ENCODE results near the gene SDC4.

The SDC4 gene

GRCh38 chr20:45350217-45350616 lies 2.0 kb upstream of the SDC4 start:
- DNase-seq (ENCODE audit: low read depth), result no peak
- H3K4me3 ChIP-seq (ENCODE audit: low read depth, low read length), result no peak overlapping the region
- TF ChIP-seq, protein P1, sequence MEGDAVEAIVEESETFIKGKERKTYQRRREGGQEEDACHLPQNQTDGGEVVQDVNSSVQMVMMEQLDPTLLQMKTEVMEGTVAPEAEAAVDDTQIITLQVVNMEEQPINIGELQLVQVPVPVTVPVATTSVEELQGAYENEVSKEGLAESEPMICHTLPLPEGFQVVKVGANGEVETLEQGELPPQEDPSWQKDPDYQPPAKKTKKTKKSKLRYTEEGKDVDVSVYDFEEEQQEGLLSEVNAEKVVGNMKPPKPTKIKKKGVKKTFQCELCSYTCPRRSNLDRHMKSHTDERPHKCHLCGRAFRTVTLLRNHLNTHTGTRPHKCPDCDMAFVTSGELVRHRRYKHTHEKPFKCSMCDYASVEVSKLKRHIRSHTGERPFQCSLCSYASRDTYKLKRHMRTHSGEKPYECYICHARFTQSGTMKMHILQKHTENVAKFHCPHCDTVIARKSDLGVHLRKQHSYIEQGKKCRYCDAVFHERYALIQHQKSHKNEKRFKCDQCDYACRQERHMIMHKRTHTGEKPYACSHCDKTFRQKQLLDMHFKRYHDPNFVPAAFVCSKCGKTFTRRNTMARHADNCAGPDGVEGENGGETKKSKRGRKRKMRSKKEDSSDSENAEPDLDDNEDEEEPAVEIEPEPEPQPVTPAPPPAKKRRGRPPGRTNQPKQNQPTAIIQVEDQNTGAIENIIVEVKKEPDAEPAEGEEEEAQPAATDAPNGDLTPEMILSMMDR (IDR thresholded peaks at IDR 0.05; ENCODE audit: low read depth, low read length, missing control alignments), result no peak

GRCh38 chr20:45347297-45347935 lies 808 bp downstream of the SDC4 start:
- TF ChIP-seq, protein P1 (IDR thresholded peaks at IDR 0.05; ENCODE audit: low read depth, low read length, missing control alignments), result no peak
- DNase-seq (ENCODE audit: low read depth), result no peak
- peak overlapping the region; percentile 22; the same call in 1 of the 2 replicates for H3K4me3 ChIP-seq (ENCODE audit: low read depth, low read length)

DNA sequence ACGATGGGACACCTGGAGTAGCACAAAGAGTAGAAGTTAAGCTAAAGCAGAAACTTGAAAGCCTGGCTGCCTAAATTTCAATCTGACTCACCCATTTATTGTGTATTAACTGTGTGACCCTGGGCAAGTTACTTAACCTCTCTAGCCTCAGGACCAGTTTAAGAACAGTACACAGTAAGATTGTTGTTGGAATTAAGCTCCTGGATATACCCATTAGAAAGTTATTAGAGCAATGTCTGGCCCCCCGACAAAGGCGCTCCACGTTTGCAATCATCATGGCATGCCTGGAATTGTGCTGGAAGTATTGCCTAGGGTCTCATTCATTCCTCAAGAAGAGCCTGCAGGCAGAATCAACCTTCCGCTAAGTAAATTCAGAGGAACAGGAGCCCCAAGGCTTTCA lies 1.4 kb downstream of the SDC4 start:
- no peak overlapping the region for H3K4me3 ChIP-seq (ENCODE audit: low read depth, low read length)
- DNase-seq (ENCODE audit: low read depth), result no peak
- TF ChIP-seq, protein P1 (IDR thresholded peaks at IDR 0.05; ENCODE audit: low read depth, low read length, missing control alignments), result no peak

- no peak for DNase-seq (ENCODE audit: low read depth)
- TF ChIP-seq, protein P1 (IDR thresholded peaks at IDR 0.05; ENCODE audit: low read depth, low read length, missing control alignments), result no peak
- H3K4me3 ChIP-seq (ENCODE audit: low read depth, low read length), result no peak overlapping the region
Observed at GRCh38 chr20:45346291-45346718, 1.9 kb downstream of the SDC4 start.

GRCh38 chr20:45345104-45345936 lies 2.9 kb downstream of the SDC4 start:
- no peak overlapping the region for H3K4me3 ChIP-seq (ENCODE audit: low read depth, low read length)
- TF ChIP-seq, protein P1 (IDR thresholded peaks at IDR 0.05; ENCODE audit: low read depth, low read length, missing control alignments), result no peak
- DNase-seq (ENCODE audit: low read depth), result no peak

- H3K4me3 ChIP-seq (ENCODE audit: low read depth, low read length), result no peak overlapping the region
- TF ChIP-seq, protein P1 (IDR thresholded peaks at IDR 0.05; ENCODE audit: low read depth, low read length, missing control alignments), result no peak
- DNase-seq (ENCODE audit: low read depth), result no peak
Observed at GRCh38 chr20:45344168-45344860, 3.9 kb downstream of the SDC4 start.

Measured in GM12864 (cell line).